Measurements from ENCODE around the gene MAP3K2. TPM values are rescaled to one million over a fixed set of nuclear protein-coding genes. Genes with fewer than 3 reads are reported as not detected.

MAP3K2 gene
- total and polyA plus RNA-seq, 4 donors: 6.6 to 79.3 (median 40.6) TPM

DNA sequence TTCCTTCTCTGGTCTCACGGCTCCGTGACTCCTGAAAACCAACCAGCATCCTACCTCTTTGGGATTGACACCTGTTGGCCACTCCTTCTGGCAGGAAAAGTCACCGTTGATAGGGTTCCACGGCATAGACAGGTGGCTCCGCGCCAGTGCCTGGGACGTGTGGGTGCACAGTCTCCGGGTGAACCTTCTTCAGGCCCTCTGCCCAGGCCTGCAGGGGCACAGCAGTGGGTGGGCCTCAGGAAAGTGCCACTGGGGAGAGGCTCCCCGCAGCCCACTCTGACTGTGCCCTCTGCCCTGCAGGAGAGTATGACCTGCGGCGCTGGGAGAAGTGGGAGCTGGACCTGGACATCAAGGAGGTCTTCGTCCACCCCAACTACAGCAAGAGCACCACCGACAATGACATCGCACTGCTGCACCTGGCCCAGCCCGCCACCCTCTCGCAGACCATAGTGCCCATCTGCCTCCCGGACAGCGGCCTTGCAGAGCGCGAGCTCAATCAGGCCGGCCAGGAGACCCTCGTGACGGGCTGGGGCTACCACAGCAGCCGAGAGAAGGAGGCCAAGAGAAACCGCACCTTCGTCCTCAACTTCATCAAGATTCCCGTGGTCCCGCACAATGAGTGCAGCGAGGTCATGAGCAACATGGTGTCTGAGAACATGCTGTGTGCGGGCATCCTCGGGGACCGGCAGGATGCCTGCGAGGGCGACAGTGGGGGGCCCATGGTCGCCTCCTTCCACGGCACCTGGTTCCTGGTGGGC is 40.5 kb upstream of the MAP3K2 start:
- intact Hi-C loops (cut with DNase I): loop anchor here in 1 of 2 donors (10.0 kb wide), 1 partner anchor 137 kb away; no protein-coding TSS in a partner anchor
- Histone ChIP-seq H3K4me1 (ENCODE audit: control insufficient read depth in 1 of 2, insufficient read depth in 2 of 2, low read length in 2 of 2) (no peaks in the 10 kb centered on the region), H3K36me3 (ENCODE audit: control insufficient read depth in 1 of 2, insufficient read depth in 2 of 2, low read length in 1 of 2) (no peaks in the 10 kb centered on the region), H3K4me3 (ENCODE audit: low read length in 2 of 2) (no peak overlapping the region), H3K27me3 (ENCODE audit: control insufficient read depth in 1 of 2, insufficient read depth in 2 of 2, low read length in 1 of 2) (no peaks in the 10 kb centered on the region), H3K9me3 (ENCODE audit: control insufficient read depth, low read length) (no peaks in the 10 kb centered on the region), H3K27ac (ENCODE audit: low read depth in 1 of 2, low read length in 2 of 2) (no peak overlapping the region)
- 92% methylated on average over 34 to 36 of the region's 36 CpGs for WGBS, 2 donors
- no peak for ATAC-seq (ENCODE audit: low FRiP score)
- no peak for DNase-seq

DNA sequence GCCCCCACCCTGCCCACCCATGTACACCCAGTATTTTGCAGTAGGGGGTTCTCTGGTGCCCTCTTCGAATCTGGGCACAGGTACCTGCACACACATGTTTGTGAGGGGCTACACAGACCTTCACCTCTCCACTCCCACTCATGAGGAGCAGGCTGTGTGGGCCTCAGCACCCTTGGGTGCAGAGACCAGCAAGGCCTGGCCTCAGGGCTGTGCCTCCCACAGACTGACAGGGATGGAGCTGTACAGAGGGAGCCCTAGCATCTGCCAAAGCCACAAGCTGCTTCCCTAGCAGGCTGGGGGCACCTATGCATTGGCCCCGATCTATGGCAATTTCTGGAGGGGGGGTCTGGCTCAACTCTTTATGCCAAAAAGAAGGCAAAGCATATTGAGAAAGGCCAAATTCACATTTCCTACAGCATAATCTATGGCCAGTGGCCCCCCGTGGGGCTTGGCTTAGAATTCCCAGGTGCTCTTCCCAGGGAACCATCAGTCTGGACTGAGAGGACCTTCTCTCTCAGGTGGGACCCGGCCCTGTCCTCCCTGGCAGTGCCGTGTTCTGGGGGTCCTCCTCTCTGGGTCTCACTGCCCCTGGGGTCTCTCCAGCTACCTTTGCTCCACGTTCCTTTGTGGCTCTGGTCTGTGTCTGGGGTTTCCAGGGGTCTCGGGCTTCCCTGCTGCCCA is 39.7 kb upstream of the MAP3K2 start:
- H3K27me3 ChIP-seq (ENCODE audit: control insufficient read depth in 1 of 2, insufficient read depth in 2 of 2, low read length in 1 of 2): no peaks in the 10 kb centered on the region
- H3K4me1 ChIP-seq (ENCODE audit: control insufficient read depth in 1 of 2, insufficient read depth in 2 of 2, low read length in 2 of 2): no peaks in the 10 kb centered on the region
- H3K9me3 ChIP-seq (ENCODE audit: control insufficient read depth, low read length): no peaks in the 10 kb centered on the region
- no peak overlapping the region for H3K4me3 ChIP-seq (ENCODE audit: low read length in 2 of 2)
- intact Hi-C loops (cut with DNase I): loop anchor here in 1 of 2 donors (10.0 kb wide), 1 partner anchor 137 kb away; no protein-coding TSS in a partner anchor
- WGBS, 2 donors: 86 to 88% methylated on average over 7 of the region's 7 CpGs
- H3K36me3 ChIP-seq (ENCODE audit: control insufficient read depth in 1 of 2, insufficient read depth in 2 of 2, low read length in 1 of 2): no peaks in the 10 kb centered on the region
- ATAC-seq (ENCODE audit: low FRiP score): no peak
- no peak for DNase-seq
- H3K27ac ChIP-seq (ENCODE audit: low read depth in 1 of 2, low read length in 2 of 2): no peak overlapping the region

DNA sequence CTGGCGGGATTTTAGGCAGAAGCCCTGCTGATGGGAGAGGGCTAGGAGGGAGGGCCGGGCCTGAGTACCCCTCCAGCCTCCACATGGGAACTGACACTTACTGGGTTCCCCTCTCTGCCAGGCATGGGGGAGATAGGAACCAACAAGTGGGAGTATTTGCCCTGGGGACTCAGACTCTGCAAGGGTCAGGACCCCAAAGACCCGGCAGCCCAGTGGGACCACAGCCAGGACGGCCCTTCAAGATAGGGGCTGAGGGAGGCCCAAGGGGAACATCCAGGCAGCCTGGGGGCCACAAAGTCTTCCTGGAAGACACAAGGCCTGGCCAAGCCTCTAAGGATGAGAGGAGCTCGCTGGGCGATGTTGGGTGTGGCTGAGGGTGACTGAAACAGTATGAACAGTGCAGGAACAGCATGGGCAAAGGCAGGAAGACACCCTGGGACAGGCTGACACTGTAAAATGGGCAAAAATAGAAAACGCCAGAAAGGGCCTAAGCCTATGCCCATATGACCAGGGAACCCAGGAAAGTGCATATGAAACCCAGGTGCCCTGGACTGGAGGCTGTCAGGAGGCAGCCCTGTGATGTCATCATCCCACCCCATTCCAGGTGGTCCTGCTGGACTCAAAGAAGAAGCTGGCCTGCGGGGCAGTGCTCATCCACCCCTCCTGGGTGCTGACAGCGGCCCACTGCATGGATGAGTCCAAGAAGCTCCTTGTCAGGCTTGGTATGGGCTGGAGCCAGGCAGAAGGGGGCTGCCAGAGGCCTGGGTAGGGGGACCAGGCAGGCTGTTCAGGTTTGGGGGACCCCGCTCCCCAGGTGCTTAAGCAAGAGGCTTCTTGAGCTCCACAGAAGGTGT is 39.0 kb upstream of the MAP3K2 start:
- intact Hi-C loops (cut with DNase I): loop anchor here in 1 of 2 donors (10.0 kb wide), 1 partner anchor 138 kb away; no protein-coding TSS in a partner anchor
- Histone ChIP-seq H3K4me1 (ENCODE audit: control insufficient read depth in 1 of 2, insufficient read depth in 2 of 2, low read length in 2 of 2) (no peaks in the 10 kb centered on the region), H3K4me3 (ENCODE audit: low read length in 2 of 2) (no peak overlapping the region), H3K36me3 (ENCODE audit: control insufficient read depth in 1 of 2, insufficient read depth in 2 of 2, low read length in 1 of 2) (no peaks in the 10 kb centered on the region), H3K27ac (ENCODE audit: low read depth in 1 of 2, low read length in 2 of 2) (no peak overlapping the region), H3K9me3 (ENCODE audit: control insufficient read depth, low read length) (no peaks in the 10 kb centered on the region), H3K27me3 (ENCODE audit: control insufficient read depth in 1 of 2, insufficient read depth in 2 of 2, low read length in 1 of 2) (no peaks in the 10 kb centered on the region)
- DNase-seq (no peak), ATAC-seq (ENCODE audit: low FRiP score) (no peak)
- 94 to 96% methylated on average over 10 of the region's 10 CpGs for WGBS, 2 donors

DNA sequence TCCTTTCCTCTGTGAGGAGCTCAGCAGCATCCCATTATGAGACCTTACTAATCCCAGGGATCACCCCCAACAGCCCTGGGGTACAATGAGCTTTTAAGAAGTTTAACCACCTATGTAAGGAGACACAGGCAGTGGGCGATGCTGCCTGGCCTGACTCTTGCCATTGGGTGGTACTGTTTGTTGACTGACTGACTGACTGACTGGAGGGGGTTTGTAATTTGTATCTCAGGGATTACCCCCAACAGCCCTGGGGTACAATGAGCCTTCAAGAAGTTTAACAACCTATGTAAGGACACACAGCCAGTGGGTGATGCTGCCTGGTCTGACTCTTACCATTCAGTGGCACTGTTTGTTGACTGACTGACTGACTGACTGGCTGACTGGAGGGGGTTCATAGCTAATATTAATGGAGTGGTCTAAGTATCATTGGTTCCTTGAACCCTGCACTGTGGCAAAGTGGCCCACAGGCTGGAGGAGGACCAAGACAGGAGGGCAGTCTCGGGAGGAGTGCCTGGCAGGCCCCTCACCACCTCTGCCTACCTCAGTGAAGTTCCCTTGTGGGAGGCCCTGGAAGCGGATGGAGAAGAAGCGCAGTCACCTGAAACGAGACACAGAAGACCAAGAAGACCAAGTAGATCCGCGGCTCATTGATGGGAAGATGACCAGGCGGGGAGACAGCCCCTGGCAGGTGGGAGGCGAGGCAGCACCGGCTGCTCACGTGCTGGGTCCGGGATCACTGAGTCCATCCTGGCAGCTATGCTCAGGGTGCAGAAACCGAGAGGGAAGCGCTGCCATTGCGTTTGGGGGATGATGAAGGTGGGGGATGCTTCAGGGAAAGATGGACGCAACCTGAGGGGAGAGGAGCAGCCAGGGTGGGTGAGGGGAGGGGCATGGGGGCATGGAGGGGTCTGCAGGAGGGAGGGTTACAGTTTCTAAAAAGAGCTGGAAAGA is 38.0 kb upstream of the MAP3K2 start:
- ATAC-seq (ENCODE audit: low FRiP score) (no peak), DNase-seq (no peak)
- Histone ChIP-seq H3K4me3 (ENCODE audit: low read length in 2 of 2) (no peak overlapping the region), H3K36me3 (ENCODE audit: control insufficient read depth in 1 of 2, insufficient read depth in 2 of 2, low read length in 1 of 2) (no peaks in the 10 kb centered on the region), H3K4me1 (ENCODE audit: control insufficient read depth in 1 of 2, insufficient read depth in 2 of 2, low read length in 2 of 2) (no peaks in the 10 kb centered on the region), H3K27me3 (ENCODE audit: control insufficient read depth in 1 of 2, insufficient read depth in 2 of 2, low read length in 1 of 2) (no peaks in the 10 kb centered on the region), H3K9me3 (ENCODE audit: control insufficient read depth, low read length) (no peaks in the 10 kb centered on the region), H3K27ac (ENCODE audit: low read depth in 1 of 2, low read length in 2 of 2) (no peak overlapping the region)
- 95% methylated on average over 16 of the region's 16 CpGs for WGBS, 2 donors
- intact Hi-C loops (cut with DNase I): loop anchor here in 1 of 2 donors (10.0 kb wide), 1 partner anchor 139 kb away; no protein-coding TSS in a partner anchor

DNA sequence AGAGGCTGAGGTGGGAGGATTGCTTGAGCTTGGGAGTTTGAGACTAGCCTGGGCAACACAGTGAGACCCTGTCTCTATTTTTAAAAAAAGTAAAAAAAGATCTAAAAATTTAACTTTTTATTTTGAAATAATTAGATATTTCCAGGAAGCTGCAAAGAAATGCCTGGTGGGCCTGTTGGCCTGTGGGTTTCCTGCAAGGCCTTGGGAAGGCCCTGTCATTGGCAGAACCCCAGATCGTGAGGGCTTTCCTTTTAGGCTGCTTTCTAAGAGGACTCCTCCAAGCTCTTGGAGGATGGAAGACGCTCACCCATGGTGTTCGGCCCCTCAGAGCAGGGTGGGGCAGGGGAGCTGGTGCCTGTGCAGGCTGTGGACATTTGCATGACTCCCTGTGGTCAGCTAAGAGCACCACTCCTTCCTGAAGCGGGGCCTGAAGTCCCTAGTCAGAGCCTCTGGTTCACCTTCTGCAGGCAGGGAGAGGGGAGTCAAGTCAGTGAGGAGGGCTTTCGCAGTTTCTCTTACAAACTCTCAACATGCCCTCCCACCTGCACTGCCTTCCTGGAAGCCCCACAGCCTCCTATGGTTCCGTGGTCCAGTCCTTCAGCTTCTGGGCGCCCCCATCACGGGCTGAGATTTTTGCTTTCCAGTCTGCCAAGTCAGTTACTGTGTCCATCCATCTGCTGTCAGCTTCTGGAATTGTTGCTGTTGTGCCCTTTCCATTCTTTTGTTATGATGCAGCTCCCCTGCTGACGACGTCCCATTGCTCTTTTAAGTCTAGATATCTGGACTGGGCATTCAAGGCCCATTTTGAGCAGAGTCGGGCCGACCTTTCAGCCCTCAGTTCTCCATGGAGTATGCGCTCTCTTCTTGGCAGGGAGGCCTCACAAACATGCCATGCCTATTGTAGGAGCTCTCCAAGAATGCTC is 37.1 kb upstream of the MAP3K2 start:
- no peak for DNase-seq
- Histone ChIP-seq H3K4me1 (ENCODE audit: control insufficient read depth in 1 of 2, insufficient read depth in 2 of 2, low read length in 2 of 2) (no peaks in the 10 kb centered on the region), H3K27ac (ENCODE audit: low read depth in 1 of 2, low read length in 2 of 2) (no peak overlapping the region), H3K36me3 (ENCODE audit: control insufficient read depth in 1 of 2, insufficient read depth in 2 of 2, low read length in 1 of 2) (no peaks in the 10 kb centered on the region), H3K4me3 (ENCODE audit: low read length in 2 of 2) (no peak overlapping the region), H3K9me3 (ENCODE audit: control insufficient read depth, low read length) (no peaks in the 10 kb centered on the region), H3K27me3 (ENCODE audit: control insufficient read depth in 1 of 2, insufficient read depth in 2 of 2, low read length in 1 of 2) (no peaks in the 10 kb centered on the region)
- WGBS, 2 donors: 80 to 82% methylated on average over 13 of the region's 13 CpGs
- ATAC-seq (ENCODE audit: low FRiP score): no peak
- intact Hi-C loops (cut with DNase I): loop anchor here in 1 of 2 donors (10.0 kb wide), 1 partner anchor 140 kb away; no protein-coding TSS in a partner anchor

GRCh38 chr2:127423880-127424279 is 36.1 kb upstream of the MAP3K2 start:
- no peak for DNase-seq
- intact Hi-C loops (cut with DNase I): loop anchor here in 1 of 2 donors (10.0 kb wide), 1 partner anchor 141 kb away; no protein-coding TSS in a partner anchor
- Histone ChIP-seq H3K27me3 (ENCODE audit: control insufficient read depth in 1 of 2, insufficient read depth in 2 of 2, low read length in 1 of 2) (no peaks in the 10 kb centered on the region), H3K4me3 (ENCODE audit: low read length in 2 of 2) (no peak overlapping the region), H3K9me3 (ENCODE audit: control insufficient read depth, low read length) (no peaks in the 10 kb centered on the region), H3K4me1 (ENCODE audit: control insufficient read depth in 1 of 2, insufficient read depth in 2 of 2, low read length in 2 of 2) (no peaks in the 10 kb centered on the region), H3K36me3 (ENCODE audit: control insufficient read depth in 1 of 2, insufficient read depth in 2 of 2, low read length in 1 of 2) (no peaks in the 10 kb centered on the region), H3K27ac (ENCODE audit: low read depth in 1 of 2, low read length in 2 of 2) (no peak overlapping the region)
- no peak for ATAC-seq (ENCODE audit: low FRiP score)
- WGBS, 2 donors: 55 to 65% methylated on average over 1 of the region's 1 CpG

- no peak for DNase-seq
- Histone ChIP-seq H3K27me3 (ENCODE audit: control insufficient read depth in 1 of 2, insufficient read depth in 2 of 2, low read length in 1 of 2) (no peaks in the 10 kb centered on the region), H3K9me3 (ENCODE audit: control insufficient read depth, low read length) (no peaks in the 10 kb centered on the region), H3K27ac (ENCODE audit: low read depth in 1 of 2, low read length in 2 of 2) (no peak overlapping the region), H3K4me3 (ENCODE audit: low read length in 2 of 2) (no peak overlapping the region), H3K4me1 (ENCODE audit: control insufficient read depth in 1 of 2, insufficient read depth in 2 of 2, low read length in 2 of 2) (no peaks in the 10 kb centered on the region), H3K36me3 (ENCODE audit: control insufficient read depth in 1 of 2, insufficient read depth in 2 of 2, low read length in 1 of 2) (no peaks in the 10 kb centered on the region)
- 5% methylated on average over 18 to 29 of the region's 29 CpGs for WGBS, 2 donors
- ATAC-seq (ENCODE audit: low FRiP score): no peak
- intact Hi-C loops (cut with DNase I): loop anchor here in 1 of 2 donors (10.0 kb wide), 1 partner anchor 141 kb away; no protein-coding TSS in a partner anchor
Observed at GRCh38 chr2:127423478-127423843, 35.7 kb upstream of the MAP3K2 start.

Data from aorta (tissue), 5 donors.